A673 (cell line): Measurements from ENCODE around the gene FMO2. TPM values are rescaled to one million over a fixed set of nuclear protein-coding genes. Genes with fewer than 3 reads are reported as not detected.

Source experiments
- BruUV-seq: library from RNA; stranded (reverse); fragments of 400-500 nt; replicated peaks from 2 replicates; lab custom pipeline; 2021; lab: Mats Ljungman, UMichigan
- CTCF ChIA-PET: fragments of 300-600 bp; sonication (Branson Sonifier 250); formaldehyde crosslinking; loops from one replicate; lab custom pipeline; 2022; ENCODE audit warnings: antibody characterized with exemption; lab: Charles Lee
- POLR2A ChIA-PET: fragments of 300-600 bp; sonication (Branson Sonifier 250); formaldehyde crosslinking; loops from one replicate; lab custom pipeline; 2022; ENCODE audit warnings: antibody characterized with exemption; ENCODE audit not compliant: low non-redundant PET; lab: Charles Lee
- DNase-seq: peaks from one replicate; pipeline ENCODE4 v3.0.0-alpha.2; 2015; ENCODE audit warnings: low spot score
- H3K27ac ChIP-seq: fragments of 200-600 bp; sonication (generic); 2 replicates; pipeline ENCODE4 v1.5.1; 2016; ENCODE audit warnings: mixed run types, low read depth, mild to moderate bottlenecking, mixed read lengths, antibody characterized with exemption, low read length; ENCODE audit not compliant: poor library complexity, severe bottlenecking
- H3K27me3 ChIP-seq: fragments of 200-600 bp; sonication (generic); replicated peaks from 2 replicates; pipeline ENCODE4 v1.6.1; 2017; ENCODE audit warnings: mixed run types, low read depth, mild to moderate bottlenecking, mixed read lengths, antibody characterized with exemption, low read length; ENCODE audit not compliant: insufficient read depth, poor library complexity
- H3K36me3 ChIP-seq: fragments of 200-600 bp; sonication (generic); 2 replicates; pipeline ENCODE4 v1.6.1; 2016; ENCODE audit warnings: mixed run types, mild to moderate bottlenecking, mixed read lengths, antibody characterized with exemption, low read length; ENCODE audit not compliant: insufficient read depth, poor library complexity, severe bottlenecking
- H3K4me1 ChIP-seq: fragments of 200-600 bp; sonication (generic); 2 replicates; pipeline ENCODE4 v1.6.1; 2017; ENCODE audit warnings: mixed run types, mild to moderate bottlenecking, mixed read lengths, antibody characterized with exemption, low read length; ENCODE audit not compliant: insufficient read depth, poor library complexity, severe bottlenecking
- H3K4me3 ChIP-seq: fragments of 200-600 bp; sonication (generic); 2 replicates; pipeline ENCODE4 v1.5.1; 2016; ENCODE audit warnings: low read depth, mixed run types, mild to moderate bottlenecking, mixed read lengths, low read length; ENCODE audit not compliant: poor library complexity, severe bottlenecking
- H3K9me3 ChIP-seq: fragments of 200-600 bp; sonication (generic); 2 replicates; pipeline ENCODE4 v1.6.1; 2016; ENCODE audit warnings: mixed run types, low read depth, mild to moderate bottlenecking, mixed read lengths, antibody characterized with exemption, low read length; ENCODE audit not compliant: poor library complexity, severe bottlenecking
- CTCF ChIP-seq: fragments of 300-800, 200-600 bp; sonication (generic); conservative IDR thresholded peaks from 2 replicates; pipeline ENCODE4 v1.5.1; 2017; ENCODE audit warnings: low read depth, mild to moderate bottlenecking, antibody characterized with exemption, low read length, moderate library complexity, mixed read lengths
- EZH2 ChIP-seq: fragments of 200-600 bp; sonication (generic); IDR thresholded peaks from 2 replicates; pipeline ENCODE4 v1.6.1; 2017; ENCODE audit warnings: borderline replicate concordance, low read depth, mild to moderate bottlenecking, mixed read lengths, antibody characterized with exemption, low read length; ENCODE audit not compliant: poor library complexity, severe bottlenecking
- intact Hi-C: fragments of 100-400 bp; cut with micrococcal nuclease; formaldehyde crosslinking; loops from one replicate; pipeline ENCODE4 v1.10.0; 2022; ENCODE audit not compliant: unreplicated experiment
- total RNA-seq: library from RNA; stranded (reverse); gene quantifications from 2 replicates; pipeline ENCODE4 v1.2.3, GENCODE V29; 2021

The FMO2 gene
- total RNA-seq, 1 experiment from 2014 or later, result not detected

- H3K9me3 ChIP-seq, result no peaks in the 10 kb centered on the region
- no TSS peak for BruUV-seq
- H3K27ac ChIP-seq, result no peak overlapping the region
- H3K4me3 ChIP-seq, result no peak overlapping the region
- TF ChIP-seq EZH2 (no peak), CTCF (no peak)
- intact Hi-C loops, result no loop called here
- no peak for DNase-seq
- CTCF ChIA-PET, result no interaction called here
- H3K4me1 ChIP-seq, result no peaks in the 10 kb centered on the region
- no peaks in the 10 kb centered on the region for H3K27me3 ChIP-seq
- POLR2A ChIA-PET, result no interaction called here
- H3K36me3 ChIP-seq, result no peaks in the 10 kb centered on the region
These were observed 43.2 kb upstream of the FMO2 start for GRCh38 chr1:171141688-171142415.

- H3K9me3 ChIP-seq, result no peaks in the 10 kb centered on the region
- no peak for TF ChIP-seq EZH2
- no peak for TF ChIP-seq CTCF
- BruUV-seq, result no TSS peak
- POLR2A ChIA-PET, result no interaction called here
- CTCF ChIA-PET, result no interaction called here
- H3K27ac ChIP-seq, result no peak overlapping the region
- no peak overlapping the region for H3K4me3 ChIP-seq
- H3K4me1 ChIP-seq, result no peaks in the 10 kb centered on the region
- intact Hi-C loops, result no loop called here
- H3K27me3 ChIP-seq, result no peaks in the 10 kb centered on the region
- no peaks in the 10 kb centered on the region for H3K36me3 ChIP-seq
- no peak for DNase-seq
These were observed 42.4 kb upstream of the FMO2 start for GRCh38 chr1:171142416-171143385.

GRCh38 chr1:171150156-171150555, 34.9 kb upstream of the FMO2 start:
- no peak for DNase-seq
- no peak for TF ChIP-seq EZH2
- no peak for TF ChIP-seq CTCF
- no peaks in the 10 kb centered on the region for H3K27me3 ChIP-seq
- no peaks in the 10 kb centered on the region for H3K36me3 ChIP-seq
- no TSS peak for BruUV-seq
- no peak overlapping the region for H3K4me3 ChIP-seq
- H3K27ac ChIP-seq, result no peak overlapping the region
- no peaks in the 10 kb centered on the region for H3K9me3 ChIP-seq
- intact Hi-C loops, result no loop called here
- no peaks in the 10 kb centered on the region for H3K4me1 ChIP-seq
- POLR2A ChIA-PET, result no interaction called here
- CTCF ChIA-PET, result no interaction called here
